ENCODE data around the gene RHOH.

RHOH gene

DNA sequence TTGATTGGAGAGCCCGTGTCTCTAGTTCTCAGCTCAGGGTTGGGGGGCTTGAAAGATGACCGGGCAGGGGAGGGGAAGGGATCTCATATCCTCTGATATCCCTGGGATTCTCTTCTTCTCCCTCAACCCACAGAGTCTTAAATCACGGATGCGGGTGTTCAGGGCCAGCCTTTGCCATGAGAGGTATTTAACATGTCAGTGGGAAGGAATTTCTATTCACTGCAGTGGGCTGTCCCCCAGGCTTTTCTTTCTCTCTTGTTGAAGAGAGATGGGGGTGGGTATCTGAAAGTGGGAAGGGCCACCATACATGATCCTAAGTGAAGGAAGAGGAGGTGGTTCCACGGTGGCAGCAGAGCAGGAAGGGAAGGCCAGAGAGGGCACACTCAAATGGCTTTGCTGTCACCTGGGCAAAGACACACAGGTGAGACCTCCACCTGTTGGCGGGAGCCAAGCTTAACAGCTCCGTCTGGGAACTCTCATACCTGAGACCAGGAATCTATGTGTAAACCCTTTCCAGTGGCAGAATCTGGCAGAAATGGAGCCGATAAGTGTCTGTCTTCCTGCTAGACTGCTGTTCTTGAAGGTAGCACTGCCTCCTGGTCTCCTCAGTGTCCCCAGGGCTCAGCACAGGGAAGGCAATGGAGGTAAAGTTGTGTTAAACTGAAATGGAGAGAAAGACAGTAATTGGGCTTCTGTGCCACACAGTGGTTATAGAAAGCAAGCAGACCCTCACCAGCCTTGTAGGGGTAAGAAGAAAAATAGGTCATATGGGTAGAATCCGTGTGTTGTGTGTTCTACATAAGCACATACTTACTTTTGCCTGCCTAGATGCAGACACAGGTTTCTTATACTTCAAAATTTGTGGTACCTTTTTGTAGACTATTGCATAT is 49.4 kb downstream of the RHOH start:
- no peak for DNase-seq (ENCODE audit: low spot score)
- TF ChIP-seq, protein P1, sequence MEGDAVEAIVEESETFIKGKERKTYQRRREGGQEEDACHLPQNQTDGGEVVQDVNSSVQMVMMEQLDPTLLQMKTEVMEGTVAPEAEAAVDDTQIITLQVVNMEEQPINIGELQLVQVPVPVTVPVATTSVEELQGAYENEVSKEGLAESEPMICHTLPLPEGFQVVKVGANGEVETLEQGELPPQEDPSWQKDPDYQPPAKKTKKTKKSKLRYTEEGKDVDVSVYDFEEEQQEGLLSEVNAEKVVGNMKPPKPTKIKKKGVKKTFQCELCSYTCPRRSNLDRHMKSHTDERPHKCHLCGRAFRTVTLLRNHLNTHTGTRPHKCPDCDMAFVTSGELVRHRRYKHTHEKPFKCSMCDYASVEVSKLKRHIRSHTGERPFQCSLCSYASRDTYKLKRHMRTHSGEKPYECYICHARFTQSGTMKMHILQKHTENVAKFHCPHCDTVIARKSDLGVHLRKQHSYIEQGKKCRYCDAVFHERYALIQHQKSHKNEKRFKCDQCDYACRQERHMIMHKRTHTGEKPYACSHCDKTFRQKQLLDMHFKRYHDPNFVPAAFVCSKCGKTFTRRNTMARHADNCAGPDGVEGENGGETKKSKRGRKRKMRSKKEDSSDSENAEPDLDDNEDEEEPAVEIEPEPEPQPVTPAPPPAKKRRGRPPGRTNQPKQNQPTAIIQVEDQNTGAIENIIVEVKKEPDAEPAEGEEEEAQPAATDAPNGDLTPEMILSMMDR (IDR thresholded peaks at IDR 0.05; ENCODE audit: borderline replicate concordance, control extremely low read depth, extremely low read depth, insufficient read depth, missing control alignments): no peak
- in situ Hi-C loops (cut with MboI; ENCODE audit: low sequenced_read_pairs, unreplicated experiment): no loop called here

DNA sequence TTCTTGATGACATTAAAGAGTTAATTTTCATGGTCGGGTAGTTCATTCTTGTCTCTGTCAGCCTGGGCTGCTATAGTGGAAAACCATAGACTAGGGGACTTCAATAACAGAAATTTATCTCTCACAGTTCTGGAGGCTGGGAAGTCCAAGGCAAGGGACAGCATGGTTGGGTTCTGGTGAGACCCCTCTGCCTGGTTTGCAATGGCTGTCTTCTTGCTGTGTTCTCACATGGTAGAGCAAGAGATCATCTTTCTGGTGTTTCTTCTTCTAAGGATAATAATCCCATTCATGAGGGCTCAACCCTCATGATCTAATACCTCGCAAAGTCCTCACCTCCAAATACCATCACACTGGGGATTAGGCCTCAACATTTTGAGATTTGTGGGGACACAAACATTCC is 50.1 kb downstream of the RHOH start:
- TF ChIP-seq, protein P1 (IDR thresholded peaks at IDR 0.05; ENCODE audit: borderline replicate concordance, control extremely low read depth, extremely low read depth, insufficient read depth, missing control alignments): no peak
- in situ Hi-C loops (cut with MboI; ENCODE audit: low sequenced_read_pairs, unreplicated experiment): no loop called here
- no peak for DNase-seq (ENCODE audit: low spot score)

DNA sequence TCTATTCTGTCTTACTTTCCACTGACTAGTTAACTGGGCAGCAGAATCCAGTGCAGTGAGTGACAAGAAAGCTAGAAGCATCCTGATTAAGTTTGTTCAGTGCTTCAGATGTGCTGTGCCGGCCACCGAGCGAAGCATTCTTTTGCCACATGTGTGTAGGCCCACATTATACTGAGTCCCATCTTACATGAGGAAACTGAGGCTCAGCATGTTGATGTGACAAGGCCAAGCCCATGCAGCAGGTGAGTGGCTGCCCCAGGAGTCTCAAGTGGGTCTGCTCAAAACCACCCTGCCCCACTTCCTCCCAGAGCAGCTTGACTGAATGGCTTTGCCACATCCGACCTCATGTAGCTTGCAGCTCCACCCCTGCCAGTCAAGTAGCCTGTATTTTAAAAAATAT is 50.5 kb downstream of the RHOH start:
- in situ Hi-C loops (cut with MboI; ENCODE audit: low sequenced_read_pairs, unreplicated experiment): no loop called here
- no peak for DNase-seq (ENCODE audit: low spot score)
- TF ChIP-seq, protein P1 (IDR thresholded peaks at IDR 0.05; ENCODE audit: borderline replicate concordance, control extremely low read depth, extremely low read depth, insufficient read depth, missing control alignments): no peak

DNA sequence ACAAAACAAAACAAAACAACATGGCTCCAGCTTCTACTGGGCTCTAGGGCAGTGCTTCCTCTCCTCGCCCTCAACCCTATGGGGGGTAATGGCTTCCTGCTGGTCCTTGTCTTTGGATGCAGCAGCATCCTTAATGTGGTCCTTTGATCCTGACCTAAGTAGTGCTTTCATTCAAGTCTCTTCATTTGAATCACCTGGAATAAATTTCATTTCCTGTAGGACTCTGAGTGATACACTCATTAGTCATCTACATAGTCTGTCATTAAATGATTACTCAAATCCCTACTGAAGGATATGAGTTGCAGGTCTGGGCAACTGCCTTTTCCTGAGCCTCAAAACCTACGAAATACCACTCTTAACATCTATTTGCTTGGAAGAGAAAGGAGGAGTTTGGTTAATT is 54.5 kb downstream of the RHOH start:
- in situ Hi-C loops (cut with MboI; ENCODE audit: low sequenced_read_pairs, unreplicated experiment): no loop called here
- TF ChIP-seq, protein P1 (IDR thresholded peaks at IDR 0.05; ENCODE audit: borderline replicate concordance, control extremely low read depth, extremely low read depth, insufficient read depth, missing control alignments): no peak
- DNase-seq (ENCODE audit: low spot score): no peak

DNA sequence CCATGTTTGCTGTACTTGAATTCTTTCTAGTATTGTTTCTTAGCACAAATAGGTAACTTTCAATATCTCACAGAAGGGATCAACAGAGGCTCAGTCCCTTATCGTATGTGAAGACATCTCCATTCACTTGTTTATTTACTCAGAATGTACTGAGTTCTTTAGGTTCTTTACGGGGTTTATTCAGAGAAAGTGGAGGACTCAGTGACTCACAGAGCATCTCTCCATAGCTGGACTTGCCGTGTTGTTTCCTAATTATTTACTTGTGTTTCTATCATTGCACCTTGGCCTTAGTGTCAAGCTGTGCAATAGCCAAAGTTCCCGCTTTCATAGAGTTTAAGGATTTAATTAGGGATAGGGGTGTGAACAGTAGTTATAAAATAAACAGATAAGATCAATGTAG is 57.1 kb downstream of the RHOH start:
- in situ Hi-C loops (cut with MboI; ENCODE audit: low sequenced_read_pairs, unreplicated experiment): no loop called here
- TF ChIP-seq, protein P1 (IDR thresholded peaks at IDR 0.05; ENCODE audit: borderline replicate concordance, control extremely low read depth, extremely low read depth, insufficient read depth, missing control alignments): no peak
- no peak for DNase-seq (ENCODE audit: low spot score)

DNA sequence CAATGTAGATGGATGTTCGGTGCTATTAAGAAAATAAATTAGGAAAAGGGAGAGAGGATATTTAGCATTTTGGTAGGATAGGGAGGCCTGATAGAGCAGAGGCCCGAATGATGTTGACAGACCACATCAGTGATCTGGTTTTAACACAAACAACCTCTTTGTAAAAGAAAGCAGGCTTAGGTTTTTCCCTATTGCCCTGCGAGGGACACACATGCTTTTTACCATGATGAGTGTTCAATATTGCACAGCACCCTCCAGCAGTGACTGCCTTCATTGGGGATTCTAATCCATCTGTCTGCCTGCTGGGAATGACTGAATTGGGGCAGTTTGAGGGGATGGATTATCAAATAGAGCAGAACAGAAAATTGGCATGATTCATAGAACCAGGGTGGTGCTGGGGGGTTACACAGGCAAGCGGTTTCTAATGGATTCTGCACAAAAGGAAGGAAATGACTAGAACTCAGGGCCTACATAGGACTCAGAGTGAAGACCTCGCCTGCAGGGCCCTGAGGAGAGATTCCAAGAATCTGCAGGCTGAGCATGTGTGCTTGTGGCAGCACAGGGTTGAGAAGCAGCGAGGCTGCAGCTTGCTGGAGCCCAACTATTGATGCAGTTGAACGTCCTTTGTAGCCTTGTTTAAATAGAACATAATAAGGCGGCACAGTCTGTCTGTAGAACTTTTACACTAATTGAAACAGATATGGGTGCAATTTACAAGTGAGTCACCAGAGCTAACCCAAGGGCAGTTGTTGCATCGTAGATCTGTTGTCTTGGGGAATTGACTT is 58.0 kb downstream of the RHOH start:
- TF ChIP-seq, protein P1 (IDR thresholded peaks at IDR 0.05; ENCODE audit: borderline replicate concordance, control extremely low read depth, extremely low read depth, insufficient read depth, missing control alignments): no peak
- DNase-seq (ENCODE audit: low spot score): no peak
- in situ Hi-C loops (cut with MboI; ENCODE audit: low sequenced_read_pairs, unreplicated experiment): no loop called here
